PC-3 (cell line): Measurements from ENCODE around the gene COLEC12.

Experiments used
- CTCF ChIP-seq: fragments of 300-600 bp; sonication (generic); conservative IDR thresholded peaks from 2 replicates; pipeline ENCODE4 v1.5.1; 2017; ENCODE audit warnings: antibody characterized with exemption, low read depth, mild to moderate bottlenecking, low read length
- EZH2 ChIP-seq: fragments of 300-600 bp; sonication (generic); IDR thresholded peaks from one replicate; pipeline ENCODE4 v1.6.1; 2017; ENCODE audit warnings: antibody characterized with exemption, mild to moderate bottlenecking, low read length; ENCODE audit not compliant: unreplicated experiment
- EZH2phosphoT487 ChIP-seq: fragments of 300-600 bp; sonication (generic); IDR thresholded peaks from 2 replicates; pipeline ENCODE4 v1.6.1; 2018; ENCODE audit warnings: mild to moderate bottlenecking, antibody characterized with exemption, low read length, borderline replicate concordance

GRCh38 chr18:319720-320119 lies 180.8 kb downstream of the COLEC12 start:
- no peak for TF ChIP-seq EZH2
- no peak for TF ChIP-seq CTCF
- TF ChIP-seq EZH2phosphoT487 = no peak
